GM21390 (cell line): ENCODE measurements around the gene CMIP.

Experiments
- ATAC-seq: cut with Tn5 transposase; IDR thresholded peaks from one replicate; pipeline ENCODE4 v1.9.1; 2021; ENCODE audit not compliant: unreplicated experiment

CMIP gene

DNA sequence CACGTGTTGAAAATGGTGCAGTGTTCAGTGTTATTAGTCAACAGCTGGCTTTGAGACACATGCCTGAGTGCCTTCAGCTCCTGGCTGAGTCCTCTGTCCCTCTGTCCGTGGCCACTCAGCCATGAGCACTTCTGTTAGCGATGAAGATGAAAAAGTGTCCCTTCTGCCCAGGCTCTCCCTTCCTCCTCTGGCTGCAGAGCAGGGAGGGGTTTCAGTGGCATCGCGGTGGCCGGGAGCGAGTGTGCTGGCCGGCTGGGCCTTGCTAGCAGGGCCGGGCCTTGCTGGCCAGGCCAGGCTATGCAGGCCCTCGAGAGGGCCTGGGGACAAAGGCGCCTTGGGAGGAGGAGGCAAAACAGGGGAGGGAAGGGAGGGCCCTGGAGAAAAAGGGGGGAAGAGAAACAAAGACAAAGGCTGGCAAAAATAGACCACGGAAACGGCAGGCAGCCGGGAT lies 47.7 kb downstream of the CMIP start:
- ATAC-seq: no peak

DNA sequence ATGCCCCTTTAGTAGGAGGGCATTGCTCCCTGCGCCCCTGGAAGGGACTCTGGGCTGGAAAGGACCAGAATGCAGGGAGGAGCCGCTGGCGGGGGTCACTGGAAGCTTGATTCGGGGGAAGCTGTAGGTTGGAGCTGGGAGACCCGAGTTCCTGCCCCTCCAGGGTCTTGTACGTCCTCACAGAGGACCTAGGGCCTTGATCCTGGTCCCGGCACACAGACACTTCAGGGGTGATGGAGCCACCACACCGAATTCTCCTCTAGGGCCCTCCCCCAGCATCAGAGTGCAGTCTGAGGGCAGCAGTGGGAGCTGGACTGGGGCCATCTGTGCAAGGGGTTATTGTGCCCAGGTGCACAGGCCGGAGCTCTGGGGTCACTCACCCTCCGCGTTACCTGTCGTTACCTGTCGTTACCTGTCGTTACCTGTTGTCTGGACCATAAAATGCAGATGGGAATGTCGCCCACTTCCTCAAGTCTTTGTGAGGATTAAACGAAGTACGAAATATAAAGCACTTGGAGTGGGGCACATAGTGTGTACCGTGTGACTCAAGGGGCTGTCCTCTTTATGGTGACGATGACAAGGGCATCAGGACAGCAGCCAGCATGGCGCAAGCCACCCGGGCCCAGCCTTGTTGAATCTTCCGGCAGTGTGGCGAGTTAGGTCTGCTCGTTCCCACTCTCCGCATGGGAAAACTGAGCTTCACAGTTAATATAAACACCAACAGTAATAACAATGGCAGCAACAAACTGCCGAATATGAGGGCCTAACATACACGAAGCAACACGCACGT lies 48.6 kb downstream of the CMIP start:
- no peak for ATAC-seq

DNA sequence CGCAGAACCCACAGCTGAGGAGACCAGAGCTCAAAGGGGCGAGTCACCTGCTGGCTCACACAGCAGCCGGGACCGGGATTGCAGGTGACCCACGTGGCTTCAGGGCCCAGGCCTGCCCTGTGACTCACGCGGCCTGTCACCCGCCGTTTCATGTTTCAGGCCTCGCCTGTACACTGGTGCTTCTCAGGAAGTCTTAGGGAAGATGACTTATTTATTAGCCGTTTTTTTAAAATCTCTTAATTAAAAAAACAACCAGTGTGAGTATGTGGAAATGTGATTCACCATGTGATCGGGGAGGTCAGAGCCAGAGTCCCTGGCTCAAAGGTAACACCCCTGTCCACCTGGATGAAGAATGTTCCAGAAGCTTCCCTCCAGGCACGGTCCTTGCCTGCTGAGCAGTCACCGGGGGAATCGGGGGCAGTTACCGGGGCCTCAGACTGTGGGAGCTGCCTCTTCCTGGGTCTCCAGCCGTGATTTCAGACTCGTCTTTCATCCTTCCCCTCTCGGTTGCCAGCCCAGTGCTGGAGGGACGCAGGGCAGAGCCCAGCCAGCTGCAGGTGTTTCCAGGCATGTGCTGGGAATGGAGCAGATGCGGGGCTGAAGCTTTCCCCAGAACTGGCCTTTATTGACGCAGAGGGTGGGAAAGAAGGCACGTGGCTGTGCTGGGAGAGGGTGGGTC lies 49.3 kb downstream of the CMIP start:
- no peak for ATAC-seq

DNA sequence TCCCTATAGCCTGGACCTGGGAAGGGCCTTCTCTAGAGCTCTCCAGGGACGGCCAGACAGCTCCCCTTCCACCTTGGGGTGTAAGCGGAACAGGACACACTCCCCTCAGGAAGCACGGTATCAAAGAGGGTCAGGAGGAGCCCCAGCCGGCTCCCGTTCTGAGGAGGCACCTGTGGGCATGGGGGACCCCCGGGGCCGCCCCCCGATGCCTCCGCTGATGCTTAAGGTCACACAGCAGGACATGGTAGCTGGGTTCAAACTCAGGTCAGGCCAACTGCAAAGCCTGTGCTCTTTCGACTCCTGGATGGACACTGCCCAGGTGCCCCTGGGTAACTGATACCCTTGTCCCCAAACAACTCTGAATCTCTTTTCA lies 49.8 kb downstream of the CMIP start:
- no peak for ATAC-seq

DNA sequence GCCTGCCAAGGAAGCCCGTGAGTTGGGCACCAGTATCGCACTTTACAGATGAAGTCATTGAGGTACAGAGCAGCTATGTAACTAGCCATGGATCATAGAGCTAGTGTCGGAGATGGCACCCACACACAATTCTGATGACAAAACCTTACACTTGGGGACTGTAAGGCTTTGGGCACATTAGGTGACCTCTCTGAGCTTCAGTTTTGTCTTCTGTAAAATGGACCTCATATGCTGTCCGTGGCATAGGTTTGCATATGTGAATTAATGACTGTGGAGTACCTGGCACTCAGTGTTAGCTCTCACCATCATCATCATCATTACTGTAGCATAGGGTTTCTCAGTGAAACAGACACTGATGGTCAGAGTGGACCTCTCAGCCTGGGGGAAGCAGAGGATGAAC lies 50.3 kb downstream of the CMIP start:
- no peak for ATAC-seq

DNA sequence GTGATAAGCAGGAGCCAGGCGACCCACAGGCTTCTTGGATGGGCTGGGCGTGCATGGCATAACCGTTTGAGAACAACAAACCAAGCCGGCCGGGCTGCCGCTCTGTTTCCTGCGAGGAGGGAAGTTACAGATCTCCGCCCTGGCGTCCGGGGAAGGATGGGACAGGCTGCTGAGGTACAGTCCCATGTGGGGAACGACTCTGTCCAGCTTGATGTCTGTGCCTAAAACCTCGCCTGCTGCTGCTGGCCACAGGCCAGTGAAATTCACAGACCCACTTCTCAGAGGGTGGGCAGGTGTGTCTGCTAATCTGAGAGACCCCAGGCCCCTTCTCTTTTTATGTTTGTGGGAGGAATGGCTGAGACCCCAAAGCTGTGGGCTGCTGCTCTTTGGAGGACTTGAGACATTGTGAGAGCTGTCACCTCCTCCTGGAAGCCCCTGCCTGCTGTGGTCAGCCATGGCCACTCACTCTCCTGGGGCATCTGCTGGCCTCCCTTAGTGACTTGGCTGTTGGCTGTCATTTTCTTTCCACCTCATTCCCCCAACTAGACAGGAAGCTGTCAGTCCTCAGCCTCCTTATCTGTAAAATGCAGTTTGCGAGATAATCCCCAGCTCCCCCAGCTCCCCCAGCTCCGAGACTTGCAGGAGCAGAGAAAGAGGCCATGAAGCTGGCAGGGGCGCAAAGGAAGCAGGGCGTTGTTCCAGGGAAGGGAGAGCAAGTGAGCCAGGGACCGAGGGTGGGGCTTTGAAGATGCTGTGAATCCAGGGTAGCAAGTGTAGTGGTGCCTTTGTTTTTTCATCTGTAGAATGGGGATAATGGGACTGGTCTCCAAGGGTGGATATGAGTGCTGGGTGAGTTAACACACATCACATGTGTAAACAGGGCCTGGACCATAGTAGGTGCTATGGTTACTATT lies 51.0 kb downstream of the CMIP start:
- no peak for ATAC-seq

DNA sequence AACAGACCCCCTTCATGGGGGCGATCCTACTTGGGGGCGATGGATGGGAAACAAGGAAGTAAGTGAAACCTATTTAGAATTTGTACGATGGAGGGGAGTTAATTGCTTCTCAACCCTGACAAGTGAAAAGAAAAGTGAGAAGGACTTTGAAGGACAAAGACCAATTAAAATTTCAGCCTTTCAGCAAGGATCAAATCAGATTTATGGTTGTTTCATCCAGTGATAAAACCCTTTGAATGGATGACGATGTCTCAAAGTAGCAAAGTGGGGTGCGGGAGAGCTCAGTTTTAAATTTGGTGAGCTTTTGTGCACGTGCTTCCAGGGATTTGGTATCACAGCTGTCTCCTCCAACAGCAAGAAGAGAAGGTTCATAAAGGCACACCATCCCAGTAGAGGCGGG lies 51.7 kb downstream of the CMIP start:
- ATAC-seq: no peak

DNA sequence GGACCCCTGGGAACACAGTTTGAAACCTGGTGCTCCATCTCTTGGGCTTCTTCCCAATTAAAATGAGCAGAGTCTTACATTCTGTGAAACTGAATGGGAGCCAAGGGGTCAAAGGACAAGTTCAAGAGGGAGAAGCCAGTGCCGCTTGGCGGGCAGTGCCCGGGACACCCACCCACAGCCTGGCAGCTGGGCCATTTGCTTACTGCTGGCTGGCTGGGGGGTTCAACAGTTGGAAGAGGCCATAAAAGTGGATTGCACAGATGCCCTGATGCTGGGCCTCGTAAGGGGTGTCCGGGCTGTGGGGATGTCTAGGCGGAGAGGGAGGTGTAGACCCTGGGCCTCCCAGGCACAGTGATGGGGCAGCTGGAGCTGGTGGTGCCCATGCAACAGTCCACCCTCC lies 52.1 kb downstream of the CMIP start:
- ATAC-seq: no peak

DNA sequence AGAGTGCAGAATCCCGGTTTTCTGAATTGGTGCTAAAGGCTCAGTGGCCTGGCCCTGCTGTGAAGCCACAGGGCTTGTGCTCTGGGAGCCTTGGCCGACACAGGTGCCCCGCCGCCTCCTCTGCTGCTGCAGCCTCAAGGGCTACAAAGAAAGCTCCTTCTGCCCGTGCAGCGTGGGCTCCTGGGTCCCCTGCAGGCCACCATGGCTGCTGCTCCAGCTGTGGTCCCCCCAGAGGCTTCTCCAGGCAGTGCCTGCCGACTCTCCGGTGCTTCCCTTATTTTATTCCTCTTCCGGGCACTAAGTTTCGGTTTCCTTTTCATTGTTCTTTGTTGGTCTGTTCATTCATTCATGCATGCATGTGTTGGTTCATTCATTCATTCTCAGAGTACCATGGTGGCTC lies 53.1 kb downstream of the CMIP start:
- ATAC-seq: no peak

DNA sequence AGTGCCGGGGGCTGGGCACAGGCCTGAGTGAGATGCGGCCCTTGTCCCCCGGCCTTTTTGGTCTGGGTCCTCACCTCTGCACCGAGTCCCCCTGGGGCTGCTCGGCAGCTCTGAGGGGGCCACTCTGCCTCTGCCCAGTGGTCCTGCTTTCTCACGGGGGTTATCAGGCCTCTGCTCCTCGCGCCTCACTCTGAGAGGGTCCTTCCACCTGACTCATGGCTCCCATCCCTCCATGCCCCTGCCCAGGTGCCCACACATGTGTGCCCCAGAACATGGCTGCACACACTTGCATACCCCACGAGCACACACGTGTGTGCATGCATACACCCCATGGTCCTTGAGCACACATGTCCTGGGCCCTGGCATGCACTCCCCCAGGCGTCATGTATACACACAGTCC lies 53.7 kb downstream of the CMIP start:
- no peak for ATAC-seq

DNA sequence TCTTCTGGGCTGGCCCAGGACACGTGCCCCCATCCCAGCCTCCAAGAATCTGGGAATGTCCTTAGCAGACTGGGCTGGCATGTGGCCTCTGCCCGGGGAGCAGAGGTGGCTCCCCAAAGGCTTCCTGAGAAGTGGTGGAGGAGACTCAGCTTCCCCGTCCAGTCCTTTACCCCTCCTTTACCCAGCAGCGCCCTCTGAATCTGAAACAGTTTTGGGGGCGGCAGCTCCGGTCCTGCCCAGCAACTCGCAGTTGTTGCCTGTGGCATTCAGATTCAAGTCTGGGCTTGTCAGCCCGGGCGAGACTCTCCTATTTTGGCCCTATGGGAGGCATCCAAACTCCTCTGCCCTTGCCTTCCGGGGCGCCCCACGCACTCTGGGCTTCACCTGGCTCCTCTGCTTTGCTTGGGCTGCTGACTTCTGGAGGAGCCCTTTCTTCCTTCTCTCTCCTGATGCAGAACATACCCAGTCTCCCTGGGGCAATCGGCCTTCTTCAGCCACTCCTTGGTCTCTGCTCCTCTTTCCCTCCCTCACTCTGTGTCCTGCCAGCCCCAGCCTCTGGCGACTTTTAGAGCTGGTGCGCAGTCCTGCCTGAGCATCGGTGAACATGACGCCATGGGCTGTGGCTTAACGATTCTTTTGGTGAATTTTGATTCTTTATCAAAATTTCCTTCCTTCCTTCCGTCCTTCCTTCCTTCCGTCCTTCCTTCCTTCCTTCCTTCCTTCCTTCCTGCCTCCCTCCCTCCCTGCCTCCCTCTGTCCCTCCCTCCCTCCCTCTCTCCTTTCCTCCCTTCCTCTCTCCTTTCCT lies 55.2 kb downstream of the CMIP start:
- ATAC-seq: no peak

DNA sequence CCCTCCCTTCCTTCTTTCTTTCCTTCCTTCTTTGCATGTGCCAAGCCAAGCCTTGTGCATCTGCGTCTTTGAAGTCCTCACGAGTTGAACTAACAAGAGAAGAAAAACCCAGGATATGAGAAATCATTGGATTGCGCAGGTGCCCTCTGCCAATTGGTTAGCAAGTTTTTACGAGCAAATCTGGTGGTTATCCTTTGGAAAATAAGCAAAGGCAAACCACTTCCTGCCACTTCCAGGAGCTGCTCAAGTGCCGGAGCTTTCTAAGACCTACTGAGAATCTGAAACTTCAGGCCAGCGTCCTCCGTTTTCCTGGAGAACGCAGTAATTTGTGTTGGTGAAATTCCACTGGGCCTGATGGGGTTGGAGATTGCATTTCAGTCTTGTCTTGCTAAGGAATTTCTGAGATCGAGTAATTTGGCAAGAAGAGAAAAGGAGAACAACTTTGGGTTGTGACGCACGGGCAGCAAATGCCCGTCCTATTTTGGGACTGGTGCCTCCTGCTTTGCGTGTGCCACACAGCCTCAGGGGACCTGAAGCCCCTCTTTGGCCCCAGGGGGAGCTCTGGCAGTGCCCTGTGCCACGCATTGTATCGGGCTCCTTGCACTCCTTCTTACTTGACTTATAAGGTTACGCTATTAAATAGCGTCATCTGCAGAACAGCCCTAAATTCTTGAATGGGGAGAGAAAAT lies 56.4 kb downstream of the CMIP start:
- ATAC-seq: no peak

DNA sequence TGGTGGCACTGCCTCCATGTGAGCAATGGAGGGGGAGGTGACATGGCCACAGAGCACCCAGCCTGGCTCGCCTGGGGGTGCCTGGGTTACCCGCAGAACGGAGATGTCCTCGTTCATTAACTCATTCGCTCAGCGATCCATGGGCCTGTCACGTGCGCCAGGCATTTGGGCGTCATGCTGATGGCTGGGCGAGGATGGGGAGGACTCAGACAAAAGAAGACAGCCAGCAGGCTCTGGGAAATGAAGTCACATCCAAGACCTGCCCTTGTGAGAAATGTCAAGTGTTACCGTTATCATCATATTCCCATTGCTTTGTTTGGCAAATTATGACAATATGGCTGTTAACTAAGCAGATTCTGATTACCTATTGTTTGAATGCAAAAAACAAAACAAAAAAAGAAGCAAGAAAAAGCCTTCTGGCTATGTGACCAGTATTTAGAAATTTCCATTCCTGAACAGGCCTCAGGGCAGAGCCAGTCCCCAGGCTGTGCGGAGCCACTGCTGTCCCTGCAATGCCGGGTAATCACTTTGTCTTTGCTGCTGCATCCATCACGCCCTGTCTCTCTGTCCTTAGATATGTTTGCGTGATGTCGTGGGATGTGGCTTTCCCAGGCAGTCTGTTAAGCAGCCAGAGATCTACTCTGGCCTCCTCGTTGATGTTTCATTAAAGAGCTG lies 57.9 kb downstream of the CMIP start:
- no peak for ATAC-seq

DNA sequence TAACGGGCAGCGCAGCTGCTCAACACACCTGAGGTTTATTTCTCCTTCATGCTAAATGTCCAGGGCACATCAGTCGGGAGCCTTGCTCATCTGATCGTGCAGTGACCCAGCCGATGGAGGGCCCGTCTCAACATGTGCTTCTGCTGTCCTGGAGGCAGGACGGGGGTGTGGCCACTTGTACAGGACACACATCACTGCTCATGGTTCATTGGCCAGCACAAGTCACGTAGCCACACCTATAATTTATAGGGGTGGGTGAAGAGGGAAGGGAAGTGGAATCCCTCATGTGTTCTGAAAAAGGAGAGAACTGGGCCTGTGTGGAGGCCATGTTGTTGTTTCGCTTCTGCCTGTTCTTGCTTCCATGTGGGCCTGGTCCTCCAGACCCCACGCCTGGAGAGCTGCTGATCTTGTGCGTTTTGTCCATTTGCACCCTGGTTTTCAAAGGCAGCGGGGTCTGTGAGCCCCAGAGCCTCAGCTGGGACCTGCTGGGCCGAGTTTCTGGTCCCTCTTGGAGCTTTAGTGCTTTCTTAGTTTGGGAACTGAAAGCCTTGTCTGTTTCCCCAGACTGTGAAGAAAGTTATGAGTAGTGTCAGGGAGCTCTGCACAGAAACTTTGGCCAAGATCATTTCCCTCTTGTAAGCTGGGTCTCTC lies 60.5 kb downstream of the CMIP start:
- ATAC-seq: peak; percentile 77

DNA sequence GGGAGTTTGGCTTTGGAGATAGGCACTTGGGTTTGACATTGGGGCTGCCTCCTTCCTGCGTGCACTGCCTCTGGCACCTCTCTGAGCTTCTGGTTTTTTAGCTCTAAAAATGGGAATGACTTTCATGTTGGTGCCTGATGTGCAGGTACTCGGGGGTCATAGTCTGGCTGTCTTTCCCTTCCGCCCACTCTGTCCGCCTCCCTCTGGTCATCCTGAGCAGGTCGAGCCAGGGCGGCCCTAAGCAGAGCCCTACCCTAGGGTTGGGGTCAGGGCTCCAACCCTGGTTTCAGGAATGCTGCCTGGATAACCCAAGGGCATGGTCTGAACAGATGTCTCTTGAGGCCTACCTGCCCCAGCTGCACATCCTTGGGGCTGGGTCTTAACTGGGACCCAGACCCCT lies 64.8 kb downstream of the CMIP start:
- no peak for ATAC-seq

DNA sequence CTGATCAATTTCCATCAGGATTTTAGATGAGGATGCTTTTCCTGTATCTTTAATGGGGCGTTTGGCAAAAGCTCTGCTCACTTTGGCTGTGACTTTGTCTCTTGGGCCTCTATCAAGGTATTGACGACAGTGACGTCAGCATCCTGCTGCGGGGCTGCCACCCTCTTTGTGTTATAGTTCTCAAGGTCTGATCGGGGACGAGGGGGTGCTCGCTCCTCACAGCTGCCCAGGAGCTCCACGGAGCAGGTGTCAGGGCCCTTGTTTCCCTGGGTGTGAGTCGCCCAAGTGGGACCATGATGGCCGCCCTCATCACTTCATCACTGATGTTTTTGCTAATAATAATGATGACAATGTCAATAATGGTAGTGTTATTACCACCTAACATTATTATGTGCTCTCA lies 65.4 kb downstream of the CMIP start:
- no peak for ATAC-seq

DNA sequence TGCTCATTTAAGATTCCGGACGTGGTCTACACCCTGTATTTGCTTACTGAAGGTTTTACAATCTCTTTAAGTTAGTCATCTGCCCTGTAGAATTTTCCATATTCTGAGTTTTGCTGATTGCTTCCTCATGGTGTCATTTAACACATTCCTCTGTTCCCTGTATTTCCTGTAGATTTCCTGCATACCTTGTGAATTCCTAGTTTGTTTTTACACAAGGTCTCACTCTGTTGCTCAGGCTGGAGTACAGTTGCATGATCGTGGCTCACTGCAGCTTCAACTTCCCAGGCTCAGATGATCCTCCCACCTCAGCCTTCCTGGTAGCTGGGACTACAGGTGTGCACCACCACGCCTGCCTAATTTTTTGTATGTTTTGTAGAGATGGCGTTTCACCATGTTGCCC lies 66.8 kb downstream of the CMIP start:
- no peak for ATAC-seq

DNA sequence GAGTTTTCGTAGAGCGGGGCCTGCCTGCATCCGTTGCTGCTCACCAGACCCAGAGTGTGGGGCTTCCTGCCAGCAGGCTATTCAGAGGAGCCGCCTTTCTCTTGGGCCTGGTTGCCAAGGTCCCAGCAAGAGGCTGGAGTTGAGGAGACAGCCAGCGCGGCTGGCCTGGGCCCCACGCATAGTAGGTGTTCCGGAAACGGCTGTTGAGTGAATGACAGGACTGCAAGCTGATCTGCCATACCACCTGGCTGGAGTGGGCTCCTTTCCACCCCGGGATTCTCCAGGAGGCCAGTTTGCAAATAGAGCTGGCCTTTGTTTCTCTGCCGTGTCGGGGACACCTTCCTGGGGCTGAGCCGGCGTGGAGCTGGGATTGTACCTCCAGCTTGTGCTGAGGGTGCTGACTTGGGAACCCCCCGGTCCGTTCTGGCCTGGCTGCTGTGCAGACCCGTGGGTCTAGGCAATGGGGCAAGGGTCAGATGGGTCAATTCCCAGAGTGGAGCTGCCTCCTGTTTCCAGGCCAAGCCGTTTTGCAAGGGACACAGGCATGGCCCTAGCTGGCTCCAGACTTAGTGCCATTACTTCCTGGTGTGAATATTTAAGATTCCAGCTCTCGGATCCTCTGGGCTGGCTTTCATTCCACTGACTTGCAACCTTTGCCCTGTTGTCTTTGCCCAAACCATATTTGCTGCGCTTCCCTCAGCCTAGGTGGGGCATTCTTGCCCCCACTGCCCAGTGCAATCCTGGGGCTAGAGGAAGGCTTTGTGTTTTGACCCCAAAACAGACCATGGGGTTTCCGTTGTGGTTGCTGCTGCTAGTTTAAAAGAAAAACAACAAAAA lies 68.8 kb downstream of the CMIP start:
- peak; percentile 34 for ATAC-seq
